Mononuclear cell (primary cell): ENCODE results near the gene MED15. TPM values are rescaled to one million over a fixed set of nuclear protein-coding genes. Genes with fewer than 3 reads are reported as not detected.
"Not testable (repeated sequence)": the region's sequence is repeated elsewhere in the genome, so short reads cannot be mapped to it uniquely, and the experiment has no call there.

Experiments
- H3K27me3 ChIP-seq: 2 replicates; pipeline ENCODE4 v1.6.0; 2011; ENCODE audit warnings: low read length, control low read depth; ENCODE audit not compliant: insufficient read depth
- H3K4me1 ChIP-seq: 2 replicates; pipeline ENCODE4 v1.5.1; 2011; ENCODE audit warnings: mild to moderate bottlenecking, low read length, control low read depth; ENCODE audit not compliant: insufficient read depth
- H3K4me3 ChIP-seq: 2 replicates; pipeline ENCODE4 v1.5.1; 2011; ENCODE audit warnings: mild to moderate bottlenecking, low read length, moderate library complexity
- H3K9me3 ChIP-seq: 2 replicates; pipeline ENCODE4 v1.5.1; 2011; ENCODE audit warnings: low read depth, mild to moderate bottlenecking, control low read depth, low read length
- total RNA-seq: library from RNA; depleted of rRNA; stranded (reverse); fragments of >200 nt; gene quantifications from one replicate; pipeline ENCODE4 v1.2.3, GENCODE V29; 2012

The MED15 gene
- total RNA-seq, 1 donor: 93.5 TPM

DNA sequence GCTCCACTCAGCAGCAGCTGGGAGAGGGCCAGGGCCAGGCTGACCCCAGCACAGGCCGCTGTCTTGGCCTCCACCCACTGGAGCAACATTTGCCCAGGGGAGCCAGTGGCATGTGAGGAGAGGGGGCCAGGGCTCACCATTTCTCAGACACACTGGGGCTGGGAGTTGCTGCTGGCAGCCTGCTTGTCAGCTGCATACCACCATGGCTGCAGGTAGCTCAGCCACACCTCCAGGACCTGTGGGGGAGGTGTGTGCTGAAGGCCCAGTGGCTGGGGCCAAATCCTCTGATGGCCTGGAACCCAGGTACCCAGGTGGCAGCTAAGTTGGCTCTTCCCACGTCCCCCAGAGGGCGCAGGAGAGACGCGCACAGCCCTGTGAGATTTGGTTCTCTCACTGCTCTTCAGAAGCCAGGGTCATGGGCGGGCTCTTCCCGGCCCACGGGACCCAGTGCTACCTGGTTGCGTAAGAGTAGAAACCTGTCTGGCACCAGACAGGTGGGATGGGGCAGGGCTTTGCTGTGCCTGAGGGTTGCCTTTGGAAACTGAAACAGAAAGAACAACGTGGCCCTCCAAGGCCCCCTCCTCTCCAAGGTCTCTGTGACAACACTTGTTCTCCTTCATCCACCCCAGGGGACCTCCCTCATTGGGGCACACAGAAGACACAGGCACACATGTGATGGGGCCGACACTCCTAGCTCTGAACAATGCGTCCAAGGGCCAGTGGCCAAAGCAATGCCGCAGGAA is 98.8 kb downstream of the MED15 start:
- Histone ChIP-seq H3K27me3 (no peaks in the 10 kb centered on the region), H3K9me3 (no peaks in the 10 kb centered on the region), H3K4me1 (peaks cover 8% of the 10 kb centered on the region), H3K4me3 (no peak overlapping the region)

DNA sequence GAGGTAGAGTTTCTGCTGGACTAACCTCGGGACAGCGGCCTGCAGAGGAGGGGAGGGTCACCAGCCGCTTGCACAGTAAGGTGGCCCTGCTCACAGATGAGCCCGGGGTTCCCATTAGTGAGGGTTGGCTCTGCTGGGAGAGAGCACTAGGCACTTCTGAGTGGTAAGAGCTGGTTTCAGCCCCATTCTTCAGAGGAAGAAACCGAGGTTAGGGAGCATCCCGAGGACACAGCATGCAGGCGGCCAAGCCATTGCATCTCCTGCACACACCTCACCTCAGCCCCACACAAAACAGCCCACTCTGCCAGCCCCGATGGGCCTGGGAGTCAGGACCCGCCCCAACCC is 99.3 kb downstream of the MED15 start:
- Histone ChIP-seq H3K9me3 (no peaks in the 10 kb centered on the region), H3K27me3 (no peaks in the 10 kb centered on the region), H3K4me3 (no peak overlapping the region), H3K4me1 (peaks cover 8% of the 10 kb centered on the region)

DNA sequence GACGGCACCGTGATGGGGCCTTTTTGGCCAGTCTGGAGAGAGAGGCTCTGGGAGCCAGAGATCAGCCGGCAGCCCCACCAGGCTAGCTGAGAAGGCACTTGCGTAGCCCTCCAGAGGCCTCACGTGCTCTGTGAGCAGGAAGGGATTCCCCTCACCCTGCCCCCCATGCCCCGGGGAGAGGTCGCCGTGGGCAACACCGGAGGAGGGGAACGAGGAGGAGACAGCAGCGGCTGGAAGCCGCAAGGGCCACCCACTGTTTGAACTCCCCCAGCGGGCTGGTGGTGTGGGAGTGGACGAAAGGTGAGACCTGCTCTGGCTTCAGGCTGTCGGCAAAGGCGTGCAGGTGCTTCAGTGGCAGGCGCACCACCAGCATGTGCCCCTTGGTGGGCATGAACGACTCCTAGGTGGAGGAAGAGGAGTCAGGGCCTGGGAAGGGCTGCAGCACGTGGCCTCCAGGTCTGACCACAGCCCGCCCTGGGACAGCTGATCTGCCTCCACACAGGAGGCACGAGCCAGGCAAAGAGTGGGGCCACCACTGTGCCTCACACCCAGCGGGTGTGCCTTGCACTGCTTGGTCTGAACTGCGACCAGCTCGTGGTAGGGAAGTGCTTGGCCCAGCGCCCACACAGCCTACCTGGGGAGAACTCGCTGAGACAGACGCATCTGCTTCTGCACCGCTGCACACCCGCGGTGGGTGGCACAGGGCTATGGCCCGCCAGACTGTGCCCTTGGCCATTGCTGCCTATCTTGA is 99.9 kb downstream of the MED15 start:
- Histone ChIP-seq H3K9me3 (no peaks in the 10 kb centered on the region), H3K4me1 (peaks cover 8% of the 10 kb centered on the region), H3K4me3 (no peak overlapping the region), H3K27me3 (no peaks in the 10 kb centered on the region)

DNA sequence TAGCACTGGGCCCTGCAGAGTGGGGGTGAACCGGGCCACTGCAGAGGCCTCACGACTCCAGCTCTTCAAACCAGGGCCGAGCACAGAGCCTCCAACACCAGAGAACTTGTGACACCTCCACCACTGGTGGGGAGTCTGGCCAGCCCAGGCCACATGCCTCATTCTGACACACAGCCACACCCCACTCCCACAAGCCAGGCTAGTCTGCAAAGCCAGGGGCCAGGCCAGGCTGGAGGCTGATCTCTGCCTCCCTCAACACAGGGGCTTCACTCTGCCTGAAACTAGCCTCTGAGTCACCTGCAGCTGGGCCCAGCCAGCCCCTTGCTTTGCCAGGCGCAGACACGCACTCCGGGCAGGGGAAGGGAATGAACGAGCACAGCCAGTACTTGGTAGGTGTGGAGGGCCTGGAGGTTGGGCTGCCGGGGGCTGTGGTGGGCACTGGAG is 102.9 kb downstream of the MED15 start:
- H3K4me3 ChIP-seq: no peak overlapping the region
- no peaks in the 10 kb centered on the region for H3K9me3 ChIP-seq
- H3K4me1 ChIP-seq: peaks cover 8% of the 10 kb centered on the region
- H3K27me3 ChIP-seq: no peaks in the 10 kb centered on the region

DNA sequence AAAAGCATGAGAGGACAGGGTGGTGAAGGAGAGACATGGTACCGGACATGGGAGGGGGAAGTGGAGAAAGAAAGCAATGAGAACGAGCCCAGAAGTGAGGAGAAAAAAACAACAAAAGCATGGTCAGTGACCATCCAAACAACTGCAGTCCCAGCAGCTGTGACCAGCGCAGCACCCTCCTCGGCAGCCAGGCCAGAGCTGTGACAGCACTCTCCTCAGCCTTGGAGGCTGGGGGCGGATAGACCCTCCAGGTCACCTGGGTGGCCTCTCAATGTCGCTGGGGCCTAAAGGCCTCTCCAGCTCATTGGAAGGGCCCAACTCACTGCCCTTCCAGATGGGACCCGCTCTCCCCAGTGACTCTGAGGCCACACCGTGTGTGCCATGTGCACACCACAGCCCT is 103.3 kb downstream of the MED15 start:
- Histone ChIP-seq H3K27me3 (no peaks in the 10 kb centered on the region), H3K4me3 (no peak overlapping the region), H3K9me3 (no peaks in the 10 kb centered on the region), H3K4me1 (peaks cover 8% of the 10 kb centered on the region)

DNA sequence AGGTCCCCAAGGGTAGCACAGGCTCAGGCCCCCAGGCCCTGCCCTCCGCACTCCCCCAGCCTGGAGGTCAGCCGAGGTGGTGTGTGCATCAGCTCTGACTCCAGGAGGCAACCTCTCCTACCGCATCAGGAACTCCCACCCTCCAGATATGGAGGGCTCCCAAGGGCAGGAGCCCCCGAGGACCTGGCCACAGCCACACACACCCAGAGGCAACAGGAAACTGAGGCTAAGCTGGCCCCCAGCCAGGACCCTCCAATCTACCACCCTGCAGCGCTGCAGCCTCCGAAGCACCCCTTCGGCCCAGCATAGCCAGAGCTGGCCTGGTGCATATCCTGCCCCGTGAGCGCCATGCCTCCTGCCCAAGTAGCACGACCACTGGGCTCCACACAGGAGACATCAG is 104.0 kb downstream of the MED15 start:
- H3K27me3 ChIP-seq: no peaks in the 10 kb centered on the region
- peaks cover 4% of the 10 kb centered on the region for H3K4me1 ChIP-seq
- no peaks in the 10 kb centered on the region for H3K9me3 ChIP-seq
- no peak overlapping the region for H3K4me3 ChIP-seq

DNA sequence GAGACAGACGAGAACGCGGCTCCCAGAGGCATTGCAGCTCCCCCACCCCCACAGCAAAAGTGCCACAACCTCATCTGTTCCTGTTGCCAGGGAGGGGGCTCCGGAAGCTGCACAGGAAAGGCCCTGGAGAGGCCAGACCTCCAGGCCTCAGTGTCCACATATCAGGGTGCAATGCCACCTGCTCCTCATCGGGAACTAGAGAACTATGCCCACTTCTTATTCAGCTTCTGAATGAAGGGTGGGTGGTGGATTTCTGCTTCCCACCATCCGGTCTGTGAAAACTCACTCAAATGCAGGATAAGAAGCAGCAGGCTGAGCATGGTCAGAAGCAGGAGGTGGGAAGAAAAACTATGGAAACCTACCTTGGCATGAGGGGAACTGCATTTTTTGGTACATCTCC is 105.9 kb downstream of the MED15 start:
- Histone ChIP-seq H3K4me1 (no peaks in the 10 kb centered on the region), H3K4me3 (no peak overlapping the region), H3K9me3 (no peaks in the 10 kb centered on the region), H3K27me3 (no peaks in the 10 kb centered on the region)

DNA sequence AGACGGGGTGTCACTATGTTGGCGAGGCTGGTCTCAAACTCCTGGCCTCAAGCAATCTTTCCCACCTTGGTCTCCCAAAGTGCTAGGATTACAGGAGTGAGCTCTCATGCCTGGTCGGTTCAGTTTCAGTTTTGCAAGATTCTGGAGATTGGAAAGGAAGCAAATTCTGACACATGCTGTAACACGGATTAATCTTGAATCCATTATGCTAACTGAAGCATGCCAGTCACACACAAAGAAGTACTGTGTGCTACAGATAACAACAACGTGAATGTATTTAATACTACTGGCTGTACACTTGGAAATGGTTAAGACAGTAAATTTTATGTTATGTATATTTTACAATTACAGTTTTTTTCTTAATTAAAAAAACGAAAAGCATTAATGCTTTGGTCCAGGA is 107.6 kb downstream of the MED15 start:
- Histone ChIP-seq H3K4me3 (no peak overlapping the region), H3K27me3 (no peaks in the 10 kb centered on the region), H3K9me3 (no peaks in the 10 kb centered on the region), H3K4me1 (no peaks in the 10 kb centered on the region)

DNA sequence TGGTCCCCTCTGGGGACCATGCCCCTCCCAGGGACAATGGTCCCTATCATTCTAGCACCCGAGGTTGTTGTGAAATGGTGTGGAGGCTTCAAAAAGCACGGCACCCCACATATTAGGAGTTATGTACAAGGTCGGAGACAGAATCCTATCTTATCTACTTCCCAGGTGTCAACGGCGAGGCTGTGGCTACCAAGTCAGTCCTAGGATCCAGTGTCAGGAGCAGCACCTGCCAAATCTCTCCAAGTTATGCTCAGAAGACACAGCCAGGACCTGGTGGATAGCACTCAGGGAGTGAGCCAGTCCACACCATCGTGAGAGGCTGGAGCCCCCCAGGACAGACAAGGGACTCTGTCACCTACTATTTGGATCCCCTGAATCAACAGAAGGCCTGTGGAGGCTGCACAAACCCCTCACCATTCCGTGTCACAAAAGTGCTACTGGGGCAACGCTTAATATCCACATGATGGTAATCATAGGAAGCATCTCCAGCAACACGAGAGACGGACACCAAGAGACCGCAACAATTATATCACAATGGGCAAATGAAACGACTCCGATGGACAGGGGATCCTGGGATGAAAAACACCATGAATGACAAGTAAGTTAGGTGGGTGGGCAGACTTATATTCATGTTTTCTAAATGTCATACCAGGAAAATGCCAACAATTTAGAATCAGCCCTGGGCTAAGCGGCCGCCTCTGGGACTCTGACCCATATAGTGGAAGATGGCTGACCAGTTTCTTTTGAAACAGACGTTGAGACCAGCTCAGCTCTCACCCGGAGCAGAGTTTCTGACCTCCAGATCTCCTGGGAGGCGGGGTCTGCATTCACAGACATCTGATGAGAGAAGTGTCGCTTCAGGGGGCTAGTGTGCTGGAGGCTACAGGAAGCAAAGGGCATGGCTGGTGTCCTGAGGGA is 108.4 kb downstream of the MED15 start:
- no peaks in the 10 kb centered on the region for H3K4me1 ChIP-seq
- H3K9me3 ChIP-seq: no peaks in the 10 kb centered on the region
- H3K4me3 ChIP-seq: no peak overlapping the region
- H3K27me3 ChIP-seq: no peaks in the 10 kb centered on the region

DNA sequence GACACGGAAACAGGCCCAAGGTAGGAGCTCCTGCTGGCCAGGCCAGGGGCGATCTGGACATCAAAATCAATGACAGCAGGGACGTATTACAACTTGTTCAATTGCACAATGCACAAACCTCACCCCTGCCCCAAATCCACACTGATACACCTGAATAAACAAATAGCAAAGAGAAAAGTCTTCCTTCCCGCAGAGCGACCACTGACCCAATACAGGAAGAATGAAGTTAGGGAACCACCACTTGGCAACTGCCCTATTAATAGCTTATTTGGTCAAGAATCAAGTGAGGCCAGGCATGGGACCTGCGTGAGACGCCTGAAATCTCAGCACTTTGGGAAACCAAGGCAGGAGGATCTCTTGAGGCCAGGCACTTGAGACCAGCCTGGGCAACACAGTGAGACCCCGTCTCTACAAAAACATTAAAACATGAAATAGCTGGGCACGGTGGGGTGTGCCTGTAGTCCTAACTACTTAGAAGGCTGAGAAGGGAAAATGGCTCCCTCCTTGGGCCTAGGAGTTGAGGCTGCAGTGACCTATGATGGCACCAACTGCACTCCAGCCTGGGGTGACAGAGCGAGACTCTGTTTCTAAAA is 109.1 kb downstream of the MED15 start:
- no peaks in the 10 kb centered on the region for H3K4me1 ChIP-seq
- no peaks in the 10 kb centered on the region for H3K27me3 ChIP-seq
- H3K9me3 ChIP-seq: no peaks in the 10 kb centered on the region
- no peak overlapping the region for H3K4me3 ChIP-seq

DNA sequence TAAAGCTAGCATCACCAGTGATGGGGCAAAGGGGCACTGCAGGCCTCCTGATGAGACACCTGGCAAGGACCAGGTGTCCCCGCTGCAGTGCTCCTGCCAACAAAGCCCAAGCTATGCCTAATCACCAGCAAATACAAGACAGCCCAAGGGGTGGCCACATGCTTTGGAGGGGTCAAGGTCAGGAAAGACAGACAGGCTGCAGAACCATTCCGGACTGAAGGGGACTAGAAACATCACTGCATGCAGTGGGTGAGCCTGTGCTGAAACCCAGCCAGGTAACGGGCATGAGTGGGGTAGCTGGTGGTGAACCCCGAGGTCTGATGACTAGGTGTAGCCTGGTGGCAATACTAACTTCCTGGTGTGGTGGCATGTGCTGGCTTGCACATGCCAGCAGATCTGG is 111.1 kb downstream of the MED15 start:
- Histone ChIP-seq H3K9me3 (no peaks in the 10 kb centered on the region), H3K27me3 (no peaks in the 10 kb centered on the region), H3K4me1 (no peaks in the 10 kb centered on the region), H3K4me3 (no peak overlapping the region)

DNA sequence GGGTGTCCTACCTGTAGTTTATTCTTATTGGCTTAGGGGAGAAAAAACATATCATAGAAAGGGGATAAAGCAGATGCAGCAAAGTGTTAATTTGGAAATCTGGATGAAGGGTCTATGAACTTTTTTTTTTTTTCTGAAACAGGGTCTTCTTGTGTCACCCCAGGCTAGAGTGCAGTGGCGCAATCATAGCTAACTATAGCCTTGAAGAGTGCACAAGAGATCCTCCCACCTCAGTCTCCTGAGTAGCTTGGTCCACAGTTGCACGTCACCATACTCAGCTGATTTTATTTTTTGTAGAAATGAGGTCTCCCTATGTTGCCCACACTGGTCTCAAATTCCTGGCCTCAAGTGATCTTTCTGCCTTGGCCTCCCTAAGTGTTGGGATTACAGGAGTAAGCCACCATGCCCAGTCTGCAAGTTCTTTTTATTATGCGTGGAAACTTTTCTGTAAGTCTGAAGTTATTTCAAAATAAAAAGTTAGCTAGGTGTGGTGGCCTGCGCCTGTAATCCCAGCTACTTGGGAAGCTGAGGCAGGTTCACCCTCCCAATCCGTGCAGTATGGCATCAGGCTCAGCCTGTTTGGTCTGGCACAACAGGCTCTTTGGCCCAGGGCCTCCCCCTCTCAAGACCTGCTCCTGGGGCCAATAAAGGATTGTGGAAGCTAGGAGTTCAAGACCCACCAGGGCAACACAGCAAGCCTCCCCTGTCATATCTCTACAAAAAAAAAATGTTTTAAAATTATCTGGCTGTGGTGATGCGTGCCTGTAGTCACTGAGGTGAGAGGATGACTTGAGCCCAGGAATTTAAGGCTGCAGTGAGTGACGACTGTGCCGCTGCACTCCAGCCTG is 111.9 kb downstream of the MED15 start:
- Histone ChIP-seq H3K27me3 (no peaks in the 10 kb centered on the region), H3K4me1 (no peaks in the 10 kb centered on the region), H3K9me3 (no peaks in the 10 kb centered on the region), H3K4me3 (no peak overlapping the region)

DNA sequence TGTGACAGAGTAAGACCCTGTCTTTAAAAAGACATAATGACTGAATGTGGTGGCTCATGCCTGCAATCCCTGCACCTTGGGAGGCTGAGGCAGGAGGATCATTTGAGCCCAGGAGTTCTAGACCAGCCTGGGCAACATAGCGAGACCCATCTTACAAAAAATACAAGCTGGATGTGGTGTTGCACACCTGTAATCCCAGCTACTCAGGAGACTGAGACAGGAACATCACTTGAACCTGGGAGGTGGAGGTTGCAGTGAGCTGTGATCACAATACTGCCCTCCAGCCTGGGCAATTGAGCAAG is 112.4 kb downstream of the MED15 start:
- H3K9me3 ChIP-seq, H3K27me3 ChIP-seq, H3K4me3 ChIP-seq, H3K4me1 ChIP-seq: not testable (repeated sequence)

DNA sequence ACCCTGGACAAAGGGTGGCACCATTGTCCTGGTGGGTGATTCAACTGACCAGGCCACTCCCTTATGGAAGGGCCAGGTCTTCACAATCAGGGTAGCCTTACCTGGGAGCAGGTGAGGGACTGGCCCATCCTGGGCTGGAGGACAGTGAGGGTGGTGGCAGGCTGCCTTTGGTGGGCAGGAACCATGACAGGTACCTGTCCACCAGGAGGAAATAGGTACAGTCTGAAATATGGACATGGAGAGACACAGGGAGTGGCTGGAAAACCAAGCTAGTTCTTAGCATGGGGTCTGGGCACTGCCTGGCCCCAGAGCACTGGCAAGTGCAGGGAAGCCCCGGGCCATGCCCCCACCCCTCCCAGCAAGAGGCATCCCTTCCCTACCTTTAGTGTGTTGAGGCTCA is 113.8 kb downstream of the MED15 start:
- no peak overlapping the region for H3K4me3 ChIP-seq
- H3K9me3 ChIP-seq: no peaks in the 10 kb centered on the region
- no peaks in the 10 kb centered on the region for H3K27me3 ChIP-seq
- H3K4me1 ChIP-seq: no peaks in the 10 kb centered on the region
